GM21390 (cell line): ENCODE results near the gene WNK3.

Experiments used
- ATAC-seq: cut with Tn5 transposase; IDR thresholded peaks from one replicate; pipeline ENCODE4 v1.9.1; 2021; ENCODE audit not compliant: unreplicated experiment

Gene WNK3

DNA sequence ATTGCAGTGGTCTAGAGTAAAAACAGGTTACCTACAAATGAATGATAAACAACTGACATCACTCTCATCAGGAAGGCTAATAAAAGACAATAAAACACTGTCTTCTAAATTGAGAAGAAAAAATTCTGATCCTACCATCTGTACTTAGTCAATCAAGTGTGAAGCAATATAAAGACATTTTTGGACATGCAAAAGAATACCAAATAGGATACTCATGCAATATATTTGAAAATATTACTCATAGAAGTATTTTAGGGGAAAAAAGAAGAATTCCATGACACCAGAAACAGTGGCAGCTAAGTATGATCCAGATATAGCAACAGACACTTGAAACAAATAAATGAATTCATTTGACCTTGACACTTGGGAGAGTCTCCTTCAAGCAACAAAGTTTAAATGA, 111.0 kb downstream of the WNK3 start:
- no peak for ATAC-seq

DNA sequence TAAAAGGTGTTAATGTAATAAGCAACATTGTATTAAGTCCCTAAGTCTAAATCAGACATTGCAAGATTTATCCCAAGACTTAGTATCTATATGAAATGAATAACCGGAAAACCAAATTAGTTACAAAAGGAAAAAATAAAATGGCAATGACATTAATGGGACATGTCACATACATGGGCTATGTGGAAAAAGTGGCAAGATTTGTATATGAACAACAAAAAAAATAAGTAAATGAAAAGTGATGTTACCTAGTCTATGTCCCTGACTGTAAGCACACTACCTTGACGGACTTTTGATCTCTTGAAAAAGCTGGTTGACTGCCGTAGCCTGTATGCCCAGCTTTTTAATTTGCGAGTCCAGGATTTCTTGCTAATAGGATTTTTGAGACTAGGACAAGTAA, 119.3 kb downstream of the WNK3 start:
- ATAC-seq: no peak

DNA sequence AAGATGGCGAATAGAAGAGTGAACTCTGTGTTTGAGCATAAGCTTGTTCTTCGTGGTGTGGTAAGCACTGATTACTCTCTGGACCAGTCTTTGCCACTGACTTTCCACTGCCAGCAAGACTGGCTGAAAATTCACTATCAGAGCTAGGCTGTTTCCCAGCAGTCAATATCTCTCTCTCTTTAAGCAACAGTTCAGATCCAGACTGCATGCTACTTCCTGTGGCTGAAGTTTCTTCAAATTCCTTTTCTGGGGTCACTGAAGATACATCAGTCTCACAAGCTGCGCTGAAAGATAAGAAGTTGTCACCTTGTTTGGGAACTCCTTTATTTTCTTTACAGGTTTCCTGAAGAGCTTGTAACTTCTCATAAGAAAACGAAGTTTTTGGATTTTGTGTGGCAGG, 120.8 kb downstream of the WNK3 start:
- ATAC-seq: no peak

DNA sequence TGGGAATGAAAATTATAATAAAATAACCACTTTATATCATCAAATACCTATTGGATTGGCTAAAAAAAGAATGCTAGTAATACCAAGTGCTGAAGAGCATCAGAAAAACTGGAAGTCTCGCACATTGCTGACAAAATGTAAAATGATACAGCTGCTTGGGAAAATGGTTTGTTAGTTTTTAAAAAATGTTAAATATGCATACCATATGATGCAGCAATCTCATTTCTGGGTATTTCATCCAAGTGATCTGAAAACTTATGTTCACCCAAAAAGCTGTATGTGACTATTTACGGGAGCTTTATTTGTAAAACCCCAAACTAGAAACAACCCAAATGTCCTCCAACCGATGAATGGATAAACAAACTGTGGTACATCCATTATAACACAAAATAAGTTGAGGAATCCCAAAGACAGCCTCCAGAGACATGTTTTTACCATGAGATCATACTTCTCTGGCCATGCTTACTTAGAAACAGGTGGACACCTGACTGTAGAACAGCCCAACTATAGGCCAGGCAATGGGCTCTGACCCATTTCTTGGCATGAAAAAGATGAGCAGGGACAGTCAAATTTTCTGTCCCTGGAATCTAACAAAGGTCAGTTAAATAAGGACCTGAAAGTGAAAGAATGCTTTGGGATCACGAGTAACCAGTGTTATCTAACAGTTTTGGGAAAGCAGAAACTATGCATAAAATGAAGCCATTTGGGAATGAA, 127.3 kb downstream of the WNK3 start:
- ATAC-seq: no peak

DNA sequence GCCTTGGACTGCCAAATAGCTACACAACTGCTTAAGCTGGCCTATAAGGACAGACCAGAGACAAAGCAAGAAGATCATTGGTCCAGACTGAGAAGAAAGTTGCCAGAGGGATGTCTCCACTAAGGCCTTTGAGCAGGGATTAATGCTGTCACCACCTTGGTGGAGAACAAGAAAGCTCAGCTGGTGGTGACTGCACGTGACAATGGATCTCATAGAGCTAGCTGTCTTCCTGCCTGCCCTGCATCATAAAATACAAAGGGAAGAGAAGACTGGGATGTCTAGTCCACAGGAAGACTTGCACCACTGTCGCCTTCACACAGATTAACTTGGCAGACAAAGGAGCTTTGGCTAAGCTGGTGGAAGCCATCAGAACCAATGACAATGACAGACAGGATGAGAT, 134.3 kb downstream of the WNK3 start:
- no peak for ATAC-seq

DNA sequence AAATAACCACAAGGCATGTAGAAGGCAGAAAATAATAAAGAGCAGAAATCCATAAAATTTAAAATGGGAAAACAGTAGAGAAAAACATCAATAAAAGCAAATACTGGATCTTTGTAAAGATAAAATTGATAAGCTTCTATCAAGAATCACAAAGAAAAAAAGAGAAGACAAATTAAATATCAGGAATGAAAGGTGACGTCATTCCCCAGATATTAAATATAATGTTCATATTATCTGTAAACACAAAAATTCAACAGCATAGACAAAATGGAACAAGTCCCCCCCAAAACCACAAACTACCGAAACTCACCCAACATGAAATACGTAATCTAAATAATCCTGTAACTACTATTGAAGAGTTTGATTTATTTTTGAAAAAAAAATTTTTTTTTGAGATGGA, 144.2 kb downstream of the WNK3 start:
- ATAC-seq: no peak

DNA sequence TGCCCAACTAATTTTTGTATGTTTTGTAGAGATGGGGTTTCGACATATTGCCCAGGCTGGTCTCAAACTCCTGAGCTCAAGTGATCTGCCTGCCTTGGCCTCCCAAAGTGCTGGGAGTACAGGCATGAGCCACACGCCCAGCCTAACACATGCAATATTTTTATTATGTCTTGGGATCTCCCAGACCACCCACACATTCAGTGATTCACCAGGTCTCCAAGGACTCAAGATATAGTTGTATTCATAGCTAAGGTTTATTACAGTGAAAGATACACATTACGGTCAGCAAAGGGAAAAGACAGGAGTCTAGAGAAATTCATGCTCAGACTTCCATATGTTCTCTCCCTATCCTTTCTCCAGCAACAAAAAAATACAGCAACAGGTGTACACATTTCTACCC, 149.3 kb downstream of the WNK3 start:
- no peak for ATAC-seq

DNA sequence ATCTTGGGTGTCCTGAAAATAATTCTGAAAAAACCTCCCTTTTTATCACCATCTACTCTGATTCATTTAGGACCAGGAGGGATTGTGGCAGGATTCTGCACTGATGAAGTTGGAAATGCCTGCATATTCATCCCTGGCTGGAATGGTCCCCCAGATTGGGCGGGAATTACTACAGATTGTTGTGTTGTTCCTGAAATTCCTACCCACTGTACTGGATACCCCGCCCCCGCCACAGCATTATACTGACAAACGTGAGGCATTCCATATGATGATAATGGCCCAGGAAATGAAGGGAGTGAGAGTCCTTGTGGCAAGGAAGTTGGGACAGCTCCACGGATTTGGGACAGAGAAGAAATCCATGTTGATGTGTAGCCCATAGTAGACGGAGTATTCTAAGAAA, 159.6 kb downstream of the WNK3 start:
- ATAC-seq: no peak

DNA sequence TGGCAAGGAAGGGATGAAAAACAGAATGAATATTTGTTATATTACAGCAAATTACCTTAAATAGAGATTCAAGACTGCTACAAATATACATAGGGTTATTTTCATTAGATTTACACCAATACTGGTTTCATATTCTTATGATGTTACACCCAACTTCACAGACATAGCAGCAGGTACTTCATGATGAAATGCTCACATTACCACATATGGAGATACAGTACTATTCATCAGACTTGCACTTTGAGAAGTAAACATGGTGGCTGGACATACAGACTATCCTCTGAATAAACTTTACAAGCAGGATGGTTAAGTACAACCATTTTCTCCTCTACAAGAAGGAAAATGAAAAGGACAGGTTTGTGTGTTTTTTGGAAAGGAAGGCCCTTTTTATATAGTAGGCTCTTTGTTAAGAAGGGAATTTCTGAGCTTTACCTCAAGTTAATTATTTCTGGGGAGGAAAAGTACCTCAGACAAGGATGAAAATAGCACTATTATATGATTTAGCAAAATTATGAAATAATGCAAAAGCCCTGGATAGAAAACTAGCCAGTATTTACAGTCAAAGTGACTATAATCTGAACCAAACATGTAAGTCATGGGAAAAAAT, 162.8 kb downstream of the WNK3 start:
- ATAC-seq: no peak

DNA sequence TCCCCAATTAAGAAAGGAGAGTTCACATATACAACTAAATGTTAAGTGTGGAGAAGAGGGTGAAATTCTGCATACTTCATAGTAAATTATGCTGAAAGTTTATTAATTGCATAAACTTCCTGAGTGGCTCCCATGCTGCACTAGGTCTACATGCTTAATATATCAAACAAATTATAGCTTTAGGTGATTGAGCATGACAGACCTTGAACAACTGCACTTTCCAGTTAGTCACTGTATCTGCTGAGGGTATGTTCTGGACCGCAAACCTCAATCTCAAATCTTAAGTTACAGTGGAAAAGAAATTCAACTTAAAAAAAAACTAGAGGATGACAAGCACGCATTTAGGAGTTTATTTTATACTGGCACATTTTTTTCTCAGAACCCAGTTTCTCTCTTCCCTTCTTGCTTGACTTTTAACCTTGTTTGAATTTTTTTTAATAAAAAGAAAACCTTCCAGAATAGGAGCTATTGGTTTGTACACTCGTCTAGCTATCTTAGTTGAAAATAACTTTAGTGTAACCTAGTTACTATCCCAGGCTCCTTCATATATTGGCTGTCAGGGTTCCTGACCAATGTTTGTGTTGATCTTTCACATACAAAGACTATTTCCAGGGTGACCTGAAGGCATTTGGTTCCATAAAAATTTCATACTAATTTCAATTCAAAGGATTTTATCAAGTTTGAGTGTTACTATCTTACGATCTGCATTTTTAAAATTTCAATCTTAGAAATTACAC, 164.6 kb downstream of the WNK3 start:
- no peak for ATAC-seq

DNA sequence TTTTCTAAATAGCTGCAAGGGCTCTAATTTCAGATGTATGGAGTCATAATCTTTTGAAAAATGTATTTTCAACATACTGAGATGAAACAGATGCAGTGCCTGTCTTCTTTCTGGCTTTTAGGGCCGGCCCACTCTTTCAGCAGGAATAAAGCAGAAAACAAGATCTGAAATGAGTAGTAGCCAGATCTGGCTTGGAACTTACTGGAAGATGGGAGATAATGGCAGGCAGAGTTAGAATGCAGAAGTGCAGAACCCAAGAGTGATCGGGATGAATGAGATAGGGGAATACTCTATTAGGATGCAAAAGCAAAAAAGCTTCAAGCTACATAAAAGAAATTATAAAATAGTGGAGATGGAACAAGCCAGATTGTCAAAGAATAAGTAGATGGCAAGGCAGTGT, 173.4 kb downstream of the WNK3 start:
- ATAC-seq: no peak

DNA sequence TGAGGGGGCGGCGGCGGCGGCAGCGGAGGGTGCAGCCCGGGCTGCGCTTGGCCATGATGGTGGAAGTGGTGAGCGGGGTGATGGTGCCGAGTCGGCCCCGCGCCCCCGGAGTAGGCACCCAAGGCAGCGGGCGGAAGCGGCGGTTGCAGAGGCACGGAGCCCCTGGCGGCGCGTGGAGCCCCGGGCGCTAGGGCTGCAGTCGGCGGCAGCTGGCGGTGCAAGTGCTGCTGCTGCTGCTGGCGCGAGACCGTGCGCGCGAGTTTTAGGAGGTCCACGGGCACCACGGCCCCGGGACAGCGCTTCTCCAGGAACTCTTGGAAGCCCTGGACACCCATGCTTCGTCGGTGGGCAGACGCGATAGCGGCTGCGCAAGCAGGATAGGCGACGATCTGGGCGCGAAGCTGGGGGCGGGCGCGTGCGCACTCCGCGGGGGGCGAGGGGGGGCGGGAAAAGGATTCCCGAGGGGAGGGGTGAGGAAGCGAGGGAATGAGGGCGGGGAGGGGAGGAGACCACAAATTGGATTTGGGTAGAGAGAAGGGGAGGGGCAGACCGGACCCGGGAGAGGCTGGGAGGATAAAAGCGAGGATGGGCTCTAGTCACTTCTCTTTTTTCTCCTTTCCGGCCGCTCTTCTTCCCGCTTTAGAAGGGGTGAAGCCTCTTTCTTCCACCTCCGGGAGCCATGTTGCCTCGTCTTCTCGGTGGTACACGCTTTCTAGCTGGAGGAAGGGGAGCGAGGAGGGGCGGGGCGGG, 174.8 kb downstream of the WNK3 start, which contains the start of gene FAM120C:
Gene FAM120C, minus strand, starts transcription at position 391 of the 750 bp plus-strand sequence. Its CDS starts 56 bp downstream, at position 335.
- ATAC-seq: peak; percentile 41

DNA sequence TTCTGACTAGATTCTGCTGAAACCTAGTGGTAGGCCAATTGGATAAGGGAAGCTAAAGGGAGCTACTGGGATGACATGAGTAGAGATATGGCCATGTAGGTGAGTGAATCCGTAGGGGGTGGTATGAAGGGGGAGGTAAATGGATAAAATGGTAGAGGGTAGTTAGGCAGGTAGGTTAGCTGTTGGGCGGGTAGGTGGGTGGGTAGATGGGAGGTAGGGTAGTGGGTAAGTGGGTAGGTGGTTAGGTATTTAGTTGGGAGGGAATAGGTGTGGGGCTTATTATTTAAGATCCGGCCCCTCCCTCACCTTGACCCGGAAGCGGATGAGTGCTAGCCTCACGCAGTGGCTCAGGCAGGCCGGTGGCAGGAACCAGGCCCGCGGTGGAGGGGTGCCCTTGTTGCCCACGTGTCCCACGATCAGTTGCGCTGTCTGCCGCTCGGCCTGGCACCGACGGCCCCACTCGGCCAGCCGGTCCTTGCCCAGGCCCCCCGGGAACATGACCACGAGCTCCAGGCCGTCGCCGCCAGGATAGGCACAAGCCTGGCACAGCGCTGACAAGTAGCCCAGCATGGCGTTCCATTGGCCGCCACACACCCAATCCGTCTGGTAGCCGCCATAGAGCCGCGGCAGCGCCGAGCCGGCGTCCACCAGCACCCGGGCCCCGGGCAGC, 175.5 kb downstream of the WNK3 start:
- ATAC-seq: peak; percentile 69

DNA sequence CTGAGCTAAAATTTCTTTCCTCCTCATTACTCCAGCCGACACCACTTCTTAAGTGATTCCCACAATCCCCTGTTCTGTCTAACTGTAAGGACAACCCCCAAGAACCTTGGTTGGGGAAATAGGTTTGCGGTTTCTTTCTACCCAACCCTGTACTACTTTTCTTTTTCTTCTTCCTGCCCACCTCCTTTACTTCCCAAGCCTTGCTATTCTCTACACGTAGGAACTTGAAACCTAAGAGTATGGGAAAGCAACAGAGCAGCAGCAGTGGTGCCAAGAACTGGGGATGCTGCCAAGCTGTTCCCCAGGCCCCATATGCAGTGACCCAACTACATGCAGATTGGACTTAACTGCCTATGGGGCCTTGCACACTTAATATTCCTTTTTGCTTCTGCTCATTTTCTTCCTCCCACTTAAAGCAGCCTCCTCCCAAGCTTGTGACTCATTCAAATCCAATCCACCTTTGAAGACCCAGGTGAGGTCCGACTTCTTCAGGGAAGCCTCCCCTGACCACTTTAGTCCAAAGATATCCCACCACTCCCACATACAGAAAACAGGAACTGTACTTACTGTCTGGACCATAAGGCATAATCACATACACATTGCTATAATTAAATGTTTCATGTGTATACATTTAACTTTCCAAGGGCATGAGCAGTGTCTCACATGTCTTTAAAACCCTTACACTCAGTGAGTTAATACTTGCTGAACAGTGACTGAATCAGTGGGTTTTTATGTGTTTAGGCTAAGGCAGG, 176.5 kb downstream of the WNK3 start:
- no peak for ATAC-seq

DNA sequence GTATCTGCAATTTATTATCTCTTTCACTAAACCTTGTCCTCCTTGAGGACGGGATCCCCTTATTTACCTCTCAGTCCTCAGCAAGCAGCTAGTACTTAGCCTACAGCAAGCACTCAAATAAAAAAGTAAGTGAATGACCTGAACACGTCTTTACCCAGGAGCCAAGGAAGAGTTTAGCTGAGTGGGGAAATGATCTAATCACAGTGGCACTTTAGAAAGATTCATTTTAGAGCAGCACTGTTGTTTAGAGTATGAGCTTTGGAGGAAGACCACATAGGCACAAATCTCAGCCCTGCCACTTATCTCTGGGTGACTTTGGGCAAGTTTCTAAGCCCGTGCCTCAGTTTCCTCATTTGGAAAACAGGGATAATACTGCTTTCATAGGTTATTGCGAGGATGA, 177.4 kb downstream of the WNK3 start:
- ATAC-seq: no peak

DNA sequence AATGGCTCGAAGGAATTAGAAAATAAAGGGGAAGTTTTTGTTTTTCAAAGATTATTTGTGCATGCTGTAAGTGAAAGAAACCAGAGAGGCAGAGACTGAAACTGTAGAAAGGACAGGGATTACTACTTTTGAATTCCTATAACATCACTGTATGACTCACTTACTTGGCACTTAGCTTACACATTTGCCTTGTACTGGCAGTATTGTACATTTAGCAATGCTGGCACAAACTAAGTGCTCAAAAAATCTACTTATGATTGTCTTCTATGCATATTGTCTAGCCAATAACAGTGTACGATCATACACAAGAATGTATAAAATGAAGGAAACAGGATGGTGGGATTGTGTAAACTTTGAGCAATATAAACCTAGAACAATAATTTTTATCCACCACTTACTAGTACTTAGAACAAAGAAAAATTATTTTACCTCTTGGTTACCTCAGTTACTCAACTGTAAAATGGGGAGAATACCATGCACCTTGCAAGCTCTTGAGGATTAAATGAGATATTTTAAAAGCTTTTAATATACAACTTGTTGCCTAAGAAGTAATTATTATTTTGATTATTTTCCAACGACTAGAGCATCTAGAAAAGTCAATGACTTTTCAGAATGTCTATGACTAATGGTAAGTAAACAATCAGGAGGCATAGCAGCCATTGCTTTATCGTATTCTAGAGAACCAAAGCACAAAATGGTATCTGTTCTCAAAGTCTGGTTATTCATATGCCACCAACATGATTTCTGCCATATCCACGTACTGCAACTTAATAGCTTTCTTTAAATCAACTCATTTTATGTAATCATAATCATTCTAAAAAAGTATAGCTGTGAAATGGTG, 179.5 kb downstream of the WNK3 start:
- ATAC-seq: no peak

DNA sequence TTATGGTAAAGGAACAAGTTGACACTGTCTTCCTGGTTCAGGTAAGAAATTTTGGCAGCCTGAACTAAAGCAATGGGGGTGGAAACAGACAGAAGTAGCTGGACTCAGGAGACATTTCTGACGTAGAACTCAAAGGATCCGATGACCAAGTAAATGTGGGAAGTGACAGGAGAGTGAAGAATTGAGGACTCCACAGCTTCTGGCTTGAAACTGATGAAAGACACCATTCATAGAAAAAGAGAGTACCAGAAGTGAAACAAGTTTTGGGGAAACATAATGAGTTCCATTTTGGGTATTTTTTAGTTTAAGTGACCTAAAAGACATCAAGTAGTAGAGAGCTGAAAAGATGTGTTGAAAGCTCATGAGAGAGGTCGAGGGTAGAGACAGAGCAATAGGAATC, 180.5 kb downstream of the WNK3 start:
- ATAC-seq: no peak

DNA sequence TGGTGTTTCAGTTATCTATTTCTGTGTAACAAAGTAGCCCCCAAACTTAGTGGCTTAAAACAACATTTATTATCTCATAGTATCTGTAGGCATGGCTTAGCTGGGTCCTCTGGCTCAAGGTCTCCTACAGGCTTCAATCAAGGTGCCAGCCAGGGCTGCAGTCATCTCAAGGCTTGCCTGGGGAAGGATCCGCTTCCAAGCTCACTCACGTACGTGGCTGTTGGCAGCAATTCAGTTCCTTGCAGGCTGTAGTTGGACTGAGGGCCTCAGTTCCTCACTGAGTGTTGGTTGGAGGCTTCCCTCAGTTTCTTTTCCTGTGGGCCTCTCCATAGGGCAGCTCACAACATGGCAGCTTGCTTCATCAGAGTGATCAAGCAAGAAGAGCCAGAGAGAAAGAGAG, 184.1 kb downstream of the WNK3 start:
- ATAC-seq: no peak

DNA sequence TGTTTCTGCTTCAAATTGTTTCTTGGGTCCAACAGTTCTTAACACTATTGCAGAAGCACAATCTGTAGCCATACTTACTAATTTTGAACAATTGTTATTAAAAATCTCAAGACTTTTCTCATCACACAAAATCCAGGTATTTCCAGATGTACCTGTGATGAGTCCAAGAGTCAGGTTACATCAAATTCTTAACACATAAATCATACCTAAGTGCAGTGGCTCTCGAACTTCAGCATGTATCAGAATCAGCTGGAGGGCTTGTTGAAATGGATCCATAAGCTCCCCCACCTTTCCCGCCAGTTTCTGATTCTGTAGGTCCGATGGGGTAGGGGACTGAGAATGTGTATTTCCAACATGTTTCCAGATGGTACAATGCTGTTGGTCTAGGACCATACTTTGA, 185.4 kb downstream of the WNK3 start:
- no peak for ATAC-seq
